OCI-LY3 (cell line): ENCODE measurements around the gene RDX.

Experiments used
- H2AFZ ChIP-seq: fragments of 200-600, 300-600 bp; shearing (Covaris generic); 2 replicates; pipeline ENCODE4 v1.6.0; 2014; ENCODE audit warnings: antibody characterized with exemption, low read depth, low read length
- H3K27ac ChIP-seq: fragments of 200-600, 300-600 bp; sonication (generic); 2 replicates; pipeline ENCODE4 v1.5.1; 2014; ENCODE audit warnings: mild to moderate bottlenecking, low read length, moderate library complexity, mixed read lengths
- H3K27me3 ChIP-seq: fragments of 200-600, 300-600 bp; sonication (generic); 2 replicates; pipeline ENCODE4 v1.6.1; 2014; ENCODE audit warnings: low read depth, low read length, mixed read lengths
- H3K36me3 ChIP-seq: fragments of 200-600, 300-600 bp; sonication (generic); replicated peaks from 2 replicates; pipeline ENCODE3; 2014; ENCODE audit warnings: low read depth, low read length, mixed read lengths
- H3K4me1 ChIP-seq: fragments of 300-600, 200-600 bp; sonication (generic); 2 replicates; pipeline ENCODE4 v1.6.1; 2014; ENCODE audit warnings: low read length, mixed read lengths
- H3K4me2 ChIP-seq: fragments of 200-600, 300-600 bp; sonication (generic); 2 replicates; pipeline ENCODE4 v1.6.1; 2014; ENCODE audit warnings: low read length, mixed read lengths
- H3K4me3 ChIP-seq: fragments of 300-600, 200-600 bp; sonication (generic); 2 replicates; pipeline ENCODE4 v1.5.1; 2014; ENCODE audit warnings: antibody characterized with exemption, mild to moderate bottlenecking, low read length, moderate library complexity
- H3K79me2 ChIP-seq: fragments of 300-600, 200-600 bp; shearing (Covaris generic); 2 replicates; pipeline ENCODE4 v1.6.1; 2014; ENCODE audit warnings: mild to moderate bottlenecking, low read length, mixed read lengths
- H3K9ac ChIP-seq: fragments of 300-600, 200-600 bp; shearing (Covaris generic); 2 replicates; pipeline ENCODE4 v1.6.0; 2014; ENCODE audit warnings: mild to moderate bottlenecking, low read length, moderate library complexity
- H3K9me3 ChIP-seq: fragments of 200-600, 300-600 bp; shearing (Covaris generic); 2 replicates; pipeline ENCODE4 v1.6.1; 2014; ENCODE audit warnings: low read length, mixed read lengths; ENCODE audit not compliant: insufficient read depth
- H4K20me1 ChIP-seq: fragments of 200-600, 300-600 bp; sonication (generic); 2 replicates; pipeline ENCODE4 v1.6.1; 2016; ENCODE audit warnings: low read length, mixed read lengths; ENCODE audit not compliant: insufficient read depth
- EZH2phosphoT487 ChIP-seq: fragments of 200-600 bp; shearing (Covaris generic); IDR thresholded peaks from 2 replicates; pipeline ENCODE4 v1.6.1; 2018; ENCODE audit warnings: antibody characterized with exemption, mixed run types, low read depth
- TF ChIP-seq, protein P1 (sequence below): fragments of 200-600, 300-600 bp; sonication (generic); IDR thresholded peaks from 2 replicates; pipeline ENCODE4 v1.5.1; 2014; ENCODE audit warnings: antibody characterized with exemption, low read length, low read depth

Gene RDX

DNA sequence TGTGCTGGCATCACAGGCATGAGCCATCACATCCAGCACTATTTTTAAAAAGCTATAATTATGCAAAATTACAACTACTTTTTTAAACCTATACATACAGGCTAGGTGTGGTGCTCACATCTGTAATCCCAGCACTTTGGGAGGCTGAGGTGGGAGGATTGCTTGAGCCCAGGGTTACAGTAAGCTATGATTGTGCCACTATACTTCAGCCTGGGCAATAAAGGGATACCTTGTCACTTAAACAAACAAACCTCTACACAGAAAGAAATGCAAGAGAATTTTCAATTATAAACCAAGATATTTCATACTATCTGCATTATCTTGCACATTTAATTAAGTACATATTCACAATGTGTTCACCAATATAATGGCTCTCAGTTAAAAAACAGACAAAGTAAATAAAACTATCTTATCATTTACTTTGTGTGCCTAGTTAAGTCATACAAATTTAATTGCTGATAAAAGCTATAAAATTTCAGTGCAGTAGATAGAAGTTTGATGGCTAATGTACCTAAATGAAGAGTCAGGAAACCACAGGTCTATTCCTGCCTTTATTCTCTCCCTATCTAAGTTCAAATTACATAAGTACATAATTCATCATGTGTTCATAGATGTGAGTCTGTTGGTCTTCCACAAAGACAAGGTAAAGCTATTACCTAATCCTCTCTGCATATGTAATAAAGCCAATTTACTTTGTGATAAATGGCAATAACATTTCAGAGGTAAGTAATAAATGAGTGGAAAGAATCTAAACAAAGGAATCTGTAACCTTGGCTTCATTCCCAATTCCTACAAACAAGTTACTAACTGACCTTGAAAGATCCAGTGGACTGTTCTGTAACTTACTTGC, 9.0 kb upstream of the RDX start:
- H3K79me2 ChIP-seq = no peaks in the 10 kb centered on the region
- no peaks in the 10 kb centered on the region for H3K9me3 ChIP-seq
- no peaks in the 10 kb centered on the region for H3K27me3 ChIP-seq
- no peak overlapping the region for H2AFZ ChIP-seq
- no peak overlapping the region for H3K9ac ChIP-seq
- TF ChIP-seq, protein P1, sequence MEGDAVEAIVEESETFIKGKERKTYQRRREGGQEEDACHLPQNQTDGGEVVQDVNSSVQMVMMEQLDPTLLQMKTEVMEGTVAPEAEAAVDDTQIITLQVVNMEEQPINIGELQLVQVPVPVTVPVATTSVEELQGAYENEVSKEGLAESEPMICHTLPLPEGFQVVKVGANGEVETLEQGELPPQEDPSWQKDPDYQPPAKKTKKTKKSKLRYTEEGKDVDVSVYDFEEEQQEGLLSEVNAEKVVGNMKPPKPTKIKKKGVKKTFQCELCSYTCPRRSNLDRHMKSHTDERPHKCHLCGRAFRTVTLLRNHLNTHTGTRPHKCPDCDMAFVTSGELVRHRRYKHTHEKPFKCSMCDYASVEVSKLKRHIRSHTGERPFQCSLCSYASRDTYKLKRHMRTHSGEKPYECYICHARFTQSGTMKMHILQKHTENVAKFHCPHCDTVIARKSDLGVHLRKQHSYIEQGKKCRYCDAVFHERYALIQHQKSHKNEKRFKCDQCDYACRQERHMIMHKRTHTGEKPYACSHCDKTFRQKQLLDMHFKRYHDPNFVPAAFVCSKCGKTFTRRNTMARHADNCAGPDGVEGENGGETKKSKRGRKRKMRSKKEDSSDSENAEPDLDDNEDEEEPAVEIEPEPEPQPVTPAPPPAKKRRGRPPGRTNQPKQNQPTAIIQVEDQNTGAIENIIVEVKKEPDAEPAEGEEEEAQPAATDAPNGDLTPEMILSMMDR = no peak
- no peak for TF ChIP-seq EZH2phosphoT487
- H3K4me2 ChIP-seq = no peak overlapping the region
- H3K36me3 ChIP-seq = no peaks in the 10 kb centered on the region
- no peaks in the 10 kb centered on the region for H3K4me1 ChIP-seq
- H3K27ac ChIP-seq = no peak overlapping the region
- H3K4me3 ChIP-seq = no peak overlapping the region
- H4K20me1 ChIP-seq = no peaks in the 10 kb centered on the region

DNA sequence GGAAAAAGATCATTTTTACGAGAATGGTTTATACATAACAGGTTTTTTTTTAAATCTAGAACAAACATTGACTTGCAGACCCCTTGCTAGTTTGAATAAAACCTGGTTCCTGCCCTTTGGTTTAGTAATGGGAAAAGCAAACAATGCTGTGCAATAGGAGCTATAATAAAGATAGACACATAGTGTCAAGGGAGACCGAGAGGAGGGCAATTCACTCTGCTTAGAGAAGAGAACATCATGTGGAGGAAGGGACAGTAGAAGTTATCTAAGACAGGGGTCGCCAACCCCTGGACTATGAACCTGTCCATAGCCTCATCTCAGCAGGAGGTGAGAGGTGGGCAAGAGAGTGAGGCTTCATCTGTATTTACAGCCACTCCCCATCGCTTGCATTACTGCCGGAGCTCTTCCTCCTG, 7.0 kb upstream of the RDX start:
- Histone ChIP-seq H3K36me3 (no peaks in the 10 kb centered on the region), H3K4me2 (no peak overlapping the region), H3K9ac (no peak overlapping the region), H2AFZ (no peak overlapping the region), H3K27me3 (no peaks in the 10 kb centered on the region), H3K79me2 (no peaks in the 10 kb centered on the region), H3K4me1 (no peaks in the 10 kb centered on the region), H3K9me3 (no peaks in the 10 kb centered on the region), H3K27ac (no peak overlapping the region), H3K4me3 (no peak overlapping the region), H4K20me1 (no peaks in the 10 kb centered on the region)
- TF ChIP-seq EZH2phosphoT487 = no peak
- TF ChIP-seq, protein P1 = no peak

DNA sequence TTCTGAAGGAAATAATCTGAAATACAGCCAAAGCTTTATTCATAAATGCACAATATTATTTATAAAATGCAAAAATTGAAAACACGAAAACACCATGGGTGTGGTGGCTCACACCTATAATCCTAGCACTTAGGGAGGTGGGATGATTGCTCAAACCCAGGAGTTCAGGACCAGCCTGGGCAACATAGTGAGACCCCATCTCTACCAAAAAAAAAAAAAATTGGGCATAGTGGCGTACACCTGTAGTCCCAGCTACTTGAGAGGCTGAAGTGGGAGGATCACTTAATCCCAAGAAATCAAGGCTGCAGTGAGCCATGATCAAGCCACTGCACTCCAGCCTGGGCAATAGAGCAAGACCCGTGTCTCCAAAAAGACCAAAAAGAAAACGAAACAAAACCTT, 5.2 kb upstream of the RDX start:
- Histone ChIP-seq H2AFZ (no peak overlapping the region), H3K9ac (no peak overlapping the region), H3K36me3 (no peaks in the 10 kb centered on the region), H3K27me3 (no peaks in the 10 kb centered on the region), H4K20me1 (no peaks in the 10 kb centered on the region), H3K4me1 (peaks cover 15% of the 10 kb centered on the region), H3K4me3 (no peak overlapping the region), H3K79me2 (no peaks in the 10 kb centered on the region), H3K9me3 (no peaks in the 10 kb centered on the region), H3K4me2 (no peak overlapping the region), H3K27ac (no peak overlapping the region)
- TF ChIP-seq, protein P1 = no peak
- no peak for TF ChIP-seq EZH2phosphoT487

DNA sequence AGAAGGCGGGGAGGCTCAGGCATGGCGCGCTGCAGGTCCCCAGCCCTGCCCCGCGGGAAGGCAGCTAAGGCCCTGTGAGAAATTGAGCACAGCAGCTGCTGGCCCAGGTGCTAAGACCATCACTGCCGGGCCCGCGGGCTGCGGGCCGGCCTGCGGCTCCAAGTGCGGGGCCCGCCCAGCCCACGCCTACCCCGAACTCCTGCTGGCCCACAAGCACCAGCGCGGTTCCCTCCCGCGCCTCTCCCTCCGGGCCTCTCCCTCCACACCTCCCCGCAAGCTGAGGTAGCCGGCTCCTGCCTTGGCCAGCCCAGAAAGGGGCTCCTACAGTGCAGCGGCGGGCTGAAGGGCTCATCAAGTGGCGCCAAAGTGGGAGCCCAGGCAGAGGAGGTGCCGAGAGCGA, 4.6 kb upstream of the RDX start:
- Histone ChIP-seq H4K20me1 (no peaks in the 10 kb centered on the region), H3K4me1 (peaks cover 15% of the 10 kb centered on the region), H3K27me3 (no peaks in the 10 kb centered on the region), H3K36me3 (no peaks in the 10 kb centered on the region), H3K4me2 (no peak overlapping the region), H3K27ac (no peak overlapping the region), H2AFZ (no peak overlapping the region), H3K9me3 (no peaks in the 10 kb centered on the region), H3K9ac (no peak overlapping the region), H3K4me3 (no peak overlapping the region), H3K79me2 (peaks cover 1% of the 10 kb centered on the region; the same call in 1 of the 2 replicates)
- TF ChIP-seq, protein P1 = no peak
- TF ChIP-seq EZH2phosphoT487 = no peak
